Measurements from ENCODE around the gene KATNA1. TPM values are rescaled to one million over a fixed set of nuclear protein-coding genes. Genes with fewer than 3 reads are reported as not detected.
A peak's percentile ranks its signal among the peaks of the same experiment; 100 is the strongest.

The KATNA1 gene
- total and polyA plus RNA-seq, 12 donors: 6.8 to 14.2 (median 12.0) TPM

DNA sequence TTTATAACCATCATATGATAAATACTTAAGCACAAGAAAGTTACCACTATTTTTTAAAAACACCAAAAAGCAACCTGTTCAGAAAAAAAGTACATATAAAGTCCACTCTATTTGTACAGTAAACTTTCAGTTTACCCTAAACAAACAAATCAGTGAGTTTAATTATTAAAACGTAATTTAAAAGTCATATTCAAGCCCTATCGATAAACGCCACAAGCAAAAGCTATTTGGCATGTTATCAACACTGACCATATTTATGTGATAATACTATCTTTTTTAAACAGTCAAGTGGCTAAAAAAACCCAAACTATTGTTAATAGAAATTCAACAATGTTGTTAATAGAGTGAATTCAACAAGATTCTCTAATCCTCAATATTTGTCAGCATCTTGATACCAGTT, 1.9 kb downstream of the KATNA1 start:
- intact Hi-C loops (cut with DNase I): loop anchor here in 2 of 10 donors (5.0 kb wide), 2 partner anchors 71 to 79 kb away; partner anchors contain the start of genes GINM1 (in 1 of the 2) and LATS1 (in 1 of the 2)
- Histone ChIP-seq H3K4me1 (peaks cover 0 to 38% (median 18%) of the 10 kb centered on the region in 9 donors), H3K9me3 (no peaks in the 10 kb centered on the region), H3K4me3 (peak overlapping the region in 5 of 10 donors; percentile 81 to 95 (median 91)), H3K27me3 (no peaks in the 10 kb centered on the region), H3K36me3 (no peaks in the 10 kb centered on the region), H3K27ac (no peak overlapping the region)
- WGBS, 2 donors: 89 to 90% methylated on average over 3 of the region's 3 CpGs
- TF ChIP-seq, protein P1, sequence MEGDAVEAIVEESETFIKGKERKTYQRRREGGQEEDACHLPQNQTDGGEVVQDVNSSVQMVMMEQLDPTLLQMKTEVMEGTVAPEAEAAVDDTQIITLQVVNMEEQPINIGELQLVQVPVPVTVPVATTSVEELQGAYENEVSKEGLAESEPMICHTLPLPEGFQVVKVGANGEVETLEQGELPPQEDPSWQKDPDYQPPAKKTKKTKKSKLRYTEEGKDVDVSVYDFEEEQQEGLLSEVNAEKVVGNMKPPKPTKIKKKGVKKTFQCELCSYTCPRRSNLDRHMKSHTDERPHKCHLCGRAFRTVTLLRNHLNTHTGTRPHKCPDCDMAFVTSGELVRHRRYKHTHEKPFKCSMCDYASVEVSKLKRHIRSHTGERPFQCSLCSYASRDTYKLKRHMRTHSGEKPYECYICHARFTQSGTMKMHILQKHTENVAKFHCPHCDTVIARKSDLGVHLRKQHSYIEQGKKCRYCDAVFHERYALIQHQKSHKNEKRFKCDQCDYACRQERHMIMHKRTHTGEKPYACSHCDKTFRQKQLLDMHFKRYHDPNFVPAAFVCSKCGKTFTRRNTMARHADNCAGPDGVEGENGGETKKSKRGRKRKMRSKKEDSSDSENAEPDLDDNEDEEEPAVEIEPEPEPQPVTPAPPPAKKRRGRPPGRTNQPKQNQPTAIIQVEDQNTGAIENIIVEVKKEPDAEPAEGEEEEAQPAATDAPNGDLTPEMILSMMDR (IDR thresholded peaks at IDR 0.05): no peak
- ATAC-seq (no peak), DNase-seq (no peak)

DNA sequence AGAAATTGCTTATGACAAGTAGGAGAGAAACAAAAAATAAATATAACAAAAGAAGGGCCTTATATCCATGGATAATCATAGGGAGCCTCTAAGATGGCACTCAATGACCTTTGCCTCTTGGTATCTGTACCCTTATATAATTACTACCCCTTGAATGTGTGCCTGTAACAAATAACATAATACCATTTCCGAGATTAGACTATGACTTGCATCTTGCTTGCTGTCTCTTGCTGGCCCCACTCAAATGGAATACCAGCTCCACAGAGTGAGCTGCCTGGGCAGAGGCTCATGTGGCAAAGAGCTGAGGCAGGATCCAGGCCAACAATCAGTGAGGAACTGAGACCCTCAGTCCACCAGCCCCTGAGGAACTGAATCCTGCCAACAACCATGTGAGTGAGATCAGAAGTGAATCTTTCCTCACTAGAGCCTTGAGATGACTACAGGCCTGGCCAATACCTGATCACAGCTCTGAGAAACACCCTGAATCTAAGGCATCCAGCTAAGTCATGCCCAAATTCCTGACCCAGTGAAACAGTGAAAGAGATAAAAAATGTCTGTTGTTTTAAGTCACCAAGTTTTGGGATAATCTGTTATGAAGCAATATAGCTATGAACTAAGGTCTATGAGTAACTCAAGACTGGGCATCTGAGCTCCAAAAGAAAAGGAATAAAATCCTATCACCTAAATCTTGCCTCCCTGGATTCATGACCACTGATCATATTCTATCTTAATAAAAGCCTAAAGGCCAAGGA, 5.5 kb downstream of the KATNA1 start:
- Histone ChIP-seq H3K27ac (peak overlapping the region in 3 of 10 donors; percentile 3 to 24 (median 20)), H3K4me3 (no peak overlapping the region), H3K9me3 (no peaks in the 10 kb centered on the region), H3K4me1 (peaks cover 0 to 35% (median 16%) of the 10 kb centered on the region in 9 donors), H3K27me3 (no peaks in the 10 kb centered on the region), H3K36me3 (peaks cover 0 to 6% (median 1%) of the 10 kb centered on the region in 9 donors)
- TF ChIP-seq, protein P1 (IDR thresholded peaks at IDR 0.05): no peak
- no peak for DNase-seq
- peak in 3 of 8 donors; percentile 35 to 59 (median 39) for ATAC-seq
- intact Hi-C loops (cut with DNase I): no loop called here
- 66 to 68% methylated on average over 1 of the region's 1 CpG for WGBS, 2 donors

DNA sequence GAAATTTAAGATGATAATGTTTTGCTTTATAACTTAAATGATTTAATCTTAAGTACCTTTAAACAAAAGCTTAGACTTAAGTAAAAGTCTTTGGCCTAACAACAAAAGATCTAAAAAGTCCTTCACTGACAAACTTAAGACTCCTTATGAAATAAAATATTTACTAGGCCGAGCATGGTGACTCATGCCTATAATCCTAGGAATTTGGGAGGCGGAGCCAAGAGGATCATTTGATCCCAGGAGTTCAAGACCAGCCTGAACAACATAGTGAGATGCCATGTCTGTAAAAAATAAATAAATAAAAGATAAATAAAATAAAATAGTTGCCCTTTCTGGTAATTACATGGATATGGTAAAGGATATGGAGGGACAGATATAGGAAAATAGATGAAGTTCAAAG, 12.4 kb downstream of the KATNA1 start:
- ATAC-seq (no peak), DNase-seq (no peak)
- Histone ChIP-seq H3K27me3 (no peaks in the 10 kb centered on the region), H3K4me3 (no peak overlapping the region), H3K9me3 (no peaks in the 10 kb centered on the region), H3K4me1 (peaks cover 0 to 8% (median 0%) of the 10 kb centered on the region in 9 donors), H3K36me3 (peaks cover 0 to 64% (median 17%) of the 10 kb centered on the region in 9 donors), H3K27ac (no peak overlapping the region)
- intact Hi-C loops (cut with DNase I): no loop called here
- TF ChIP-seq, protein P1 (IDR thresholded peaks at IDR 0.05): no peak
- WGBS, 2 donors: 82 to 83% methylated on average over 2 of the region's 2 CpGs

DNA sequence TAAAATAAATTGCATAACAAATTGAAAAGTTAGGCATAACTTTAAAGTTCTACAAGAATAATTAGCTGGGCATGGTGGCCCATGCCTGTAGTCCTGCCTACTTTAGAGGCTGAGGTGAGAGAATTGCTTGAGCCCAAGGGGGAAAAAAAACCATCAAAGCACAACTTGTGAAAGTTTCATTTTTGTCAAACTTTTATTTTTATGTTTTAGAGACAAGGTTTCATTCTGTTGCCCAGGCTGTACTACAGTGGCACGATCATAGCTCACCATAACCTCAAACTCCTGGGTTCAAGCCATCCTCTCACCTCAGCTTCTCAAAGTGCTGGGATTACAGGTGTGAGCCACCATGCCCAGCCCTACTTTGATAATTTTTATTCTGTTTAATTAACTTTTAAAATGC, 14.2 kb downstream of the KATNA1 start:
- H3K36me3 ChIP-seq: peaks cover 0 to 80% (median 17%) of the 10 kb centered on the region in 9 donors
- intact Hi-C loops (cut with DNase I): no loop called here

More for the DNA sequence above, 14.2 kb downstream of the KATNA1 start:
- H3K4me1 ChIP-seq: peaks cover 0 to 1% (median 0%) of the 10 kb centered on the region in 9 donors
- DNase-seq (no peak), ATAC-seq (no peak)
- WGBS, 2 donors: 96 to 100% methylated on average over 1 of the region's 1 CpG
- H3K9me3 ChIP-seq: no peaks in the 10 kb centered on the region
- no peak overlapping the region for H3K27ac ChIP-seq
- TF ChIP-seq, protein P1 (IDR thresholded peaks at IDR 0.05): no peak
- H3K4me3 ChIP-seq: no peak overlapping the region
- no peaks in the 10 kb centered on the region for H3K27me3 ChIP-seq

All from heart right ventricle (tissue), 16 donors.